ENCODE data around the gene CHST11. TPM values are rescaled to one million over a fixed set of nuclear protein-coding genes. Genes with fewer than 3 reads are reported as not detected.

The CHST11 gene
- total and polyA plus RNA-seq, 4 donors, result 0.57 to 11.1 (median 3.7) TPM

- Histone ChIP-seq H3K9me3 (ENCODE audit: control insufficient read depth in 4 of 4, low read length in 3 of 4) (no peaks in the 10 kb centered on the region), H3K9ac (ENCODE audit: low read depth in 1 of 2, low read length in 2 of 2) (no peak overlapping the region), H3K27ac (ENCODE audit: low read depth in 1 of 2, low read length in 2 of 2) (no peak overlapping the region), H3K4me3 (ENCODE audit: low read depth in 1 of 3, low read length in 3 of 3) (no peak overlapping the region), H3K36me3 (ENCODE audit: control insufficient read depth in 4 of 4, insufficient read depth in 3 of 4, low read depth in 1 of 4, low read length in 3 of 4) (no peaks in the 10 kb centered on the region), H3K4me1 (ENCODE audit: control insufficient read depth in 4 of 4, insufficient read depth in 4 of 4, low read length in 3 of 4) (no peaks in the 10 kb centered on the region), H3K27me3 (ENCODE audit: control insufficient read depth in 4 of 4, insufficient read depth in 4 of 4, low read length in 3 of 4) (peaks cover 0 to 2% (median 0%) of the 10 kb centered on the region in 4 donors)
- DNase-seq (ENCODE audit: low spot score), result no peak
- WGBS, result 96% methylated on average over 6 of the region's 6 CpGs
- TF ChIP-seq CTCF (IDR thresholded peaks at IDR 0.05; ENCODE audit: low read depth, low read length, missing input control) (no peak), ATF3 (IDR thresholded peaks at IDR 0.05) (no peak), SP1 (IDR thresholded peaks at IDR 0.05) (no peak), EGR1 (IDR thresholded peaks at IDR 0.05; ENCODE audit: low read depth in 2 of 2) (no peak), REST (IDR thresholded peaks at IDR 0.05) (no peak), HNF4G (IDR thresholded peaks at IDR 0.05) (no peak), TAF1 (conservative IDR thresholded peaks at IDR 0.05) (no peak), FOXA1 (IDR thresholded peaks at IDR 0.05) (no peak), FOXA2 (IDR thresholded peaks at IDR 0.05) (no peak), GABPA (IDR thresholded peaks at IDR 0.05 in 1 of 2, conservative IDR thresholded peaks at IDR 0.05 in 1 of 2) (no peak), RXRA (IDR thresholded peaks at IDR 0.05) (no peak), NR2F2 (IDR thresholded peaks at IDR 0.05) (no peak), RAD21 (IDR thresholded peaks at IDR 0.05) (no peak), JUND (IDR thresholded peaks at IDR 0.05) (no peak), ZBTB33 (IDR thresholded peaks at IDR 0.05) (no peak), MAX (IDR thresholded peaks at IDR 0.05) (no peak), HNF4A (conservative IDR thresholded peaks at IDR 0.05) (no peak), YY1 (IDR thresholded peaks at IDR 0.05) (no peak)
These were observed 179.0 kb downstream of the CHST11 start for GRCh38 chr12:104635607-104636343.

Data from liver (tissue), 9 donors.